Measurements from ENCODE around the gene STYK1.
"Not testable (repeated sequence)": the region's sequence is repeated elsewhere in the genome, so short reads cannot be mapped to it uniquely, and the experiment has no call there.

GRCh38 chr12:10582133-10582532, 91.7 kb downstream of the STYK1 start:
- not testable (repeated sequence) for TF ChIP-seq EZH2, CTCF, EZH2phosphoT487 (IDR thresholded peaks at IDR 0.05)
